GM18505 (cell line): ENCODE results near the gene ERBB2.

Source experiments
- ATAC-seq: cut with Tn5 transposase; IDR thresholded peaks from one replicate; pipeline ENCODE4 v1.9.1; 2021; ENCODE audit not compliant: unreplicated experiment
- POLR2A ChIP-seq: IDR thresholded peaks from 4 replicates; pipeline ENCODE4 v1.6.1; 2011; ENCODE audit warnings: borderline replicate concordance; ENCODE audit not compliant: insufficient read depth, insufficient read length; ENCODE audit errors: extremely low read depth

Gene ERBB2

GRCh38 chr17:39777534-39778365 is 77.9 kb downstream of the ERBB2 start:
- peak; percentile 40 for ATAC-seq
- peak; percentile 76 for TF ChIP-seq POLR2A
